ENCODE data around the gene ELOVL3. TPM values are rescaled to one million over a fixed set of nuclear protein-coding genes. Genes with fewer than 3 reads are reported as not detected.

The ELOVL3 gene
- total and polyA plus RNA-seq, 2 of the 13 experiments (the other 11 are each of a cell fraction or from before 2014, with no cell fraction given), result 0.58 to 0.69 TPM

GRCh38 chr10:102237711-102238252, 11.7 kb downstream of the ELOVL3 start:
- H3K9me3 ChIP-seq (ENCODE audit: low read length), result no peaks in the 10 kb centered on the region
- no TSS peak for BruUV-seq (replicated peaks)
- H3K27ac ChIP-seq (ENCODE audit: extremely low read length, insufficient read depth, low read length), result no peak overlapping the region
- no peak overlapping the region for H3K9ac ChIP-seq (ENCODE audit: insufficient read depth, low read depth, low read length)
- POLR2A ChIA-PET, result no interaction called here
- no peaks in the 10 kb centered on the region for H3K79me2 ChIP-seq (ENCODE audit: insufficient read depth, low read length)
- no peak for TF ChIP-seq PAX8 (CRISPR knock-in tag; IDR thresholded peaks at IDR 0.05; ENCODE audit: borderline replicate concordance)
- no peak for TF ChIP-seq ZNF350 (CRISPR knock-in tag; IDR thresholded peaks at IDR 0.05; ENCODE audit: borderline replicate concordance, low read depth)
- TF ChIP-seq SP140L (CRISPR knock-in tag; IDR thresholded peaks at IDR 0.05; ENCODE audit: borderline replicate concordance), result no peak
- no peak for TF ChIP-seq TGIF2 (CRISPR knock-in tag; IDR thresholded peaks at IDR 0.05)
- no peak for TF ChIP-seq ZNF83 (CRISPR knock-in tag; IDR thresholded peaks at IDR 0.05; ENCODE audit: borderline replicate concordance)
- no peak for TF ChIP-seq RARG (CRISPR knock-in tag; IDR thresholded peaks at IDR 0.05; ENCODE audit: low read depth)
- no peak for TF ChIP-seq RBM39 (IDR thresholded peaks at IDR 0.05; ENCODE audit: low read depth, low read length, poor library complexity, severe bottlenecking)
- no peak for TF ChIP-seq TEAD2 (CRISPR knock-in tag; IDR thresholded peaks at IDR 0.05)
- no peak for TF ChIP-seq HOXA5 (CRISPR knock-in tag; IDR thresholded peaks at IDR 0.05)
- no peak for TF ChIP-seq NCOR1 (IDR thresholded peaks at IDR 0.05; ENCODE audit: borderline replicate concordance, low read length)
- TF ChIP-seq BATF2 (CRISPR knock-in tag; IDR thresholded peaks at IDR 0.05), result no peak
- TF ChIP-seq ZNF484 (CRISPR knock-in tag; IDR thresholded peaks at IDR 0.05; ENCODE audit: borderline replicate concordance, low read depth), result no peak
- no peak for TF ChIP-seq NBN (conservative IDR thresholded peaks at IDR 0.05)
- TF ChIP-seq TFDP1 (CRISPR knock-in tag; IDR thresholded peaks at IDR 0.05; ENCODE audit: borderline replicate concordance), result no peak
- no peak for TF ChIP-seq CENPX (CRISPR knock-in tag; IDR thresholded peaks at IDR 0.05)
- TF ChIP-seq ZNF513 (CRISPR knock-in tag; conservative IDR thresholded peaks at IDR 0.05), result no peak
- TF ChIP-seq TCF12 (IDR thresholded peaks at IDR 0.05), result no peak
- no peak for TF ChIP-seq TCF12 (CRISPR knock-in tag; IDR thresholded peaks at IDR 0.05)
- no peak for TF ChIP-seq NRL (CRISPR knock-in tag; IDR thresholded peaks at IDR 0.05; ENCODE audit: borderline replicate concordance)
- TF ChIP-seq GATA4 (IDR thresholded peaks at IDR 0.05; ENCODE audit: borderline replicate concordance, low read depth), result no peak
- TF ChIP-seq EEA1 (CRISPR knock-in tag; IDR thresholded peaks at IDR 0.05; ENCODE audit: borderline replicate concordance), result no peak
- H2AFZ ChIP-seq (ENCODE audit: low read length), result no peak overlapping the region
- CTCF ChIA-PET (ENCODE audit: low intra/inter-chr PET ratio, low total read pairs), result no interaction called here
- WGBS (ENCODE audit: low lambda C conversion rate), result 18% methylated on average over 4 of the region's 4 CpGs
- H3K4me2 ChIP-seq (ENCODE audit: low read depth, low read length), result no peak overlapping the region
- FAIRE-seq, result no peak
- no peak for DNase-seq (ENCODE audit: low spot score)
- no peaks in the 10 kb centered on the region for H4K20me1 ChIP-seq (ENCODE audit: insufficient read depth, low read length)
- no peak overlapping the region for H3K4me3 ChIP-seq (replicated peaks in 1 of 3; ENCODE audit: insufficient read depth in 1 of 3, low read depth in 2 of 3, low read length in 3 of 3)
- no peaks in the 10 kb centered on the region for H3K36me3 ChIP-seq (replicated peaks in 1 of 2; ENCODE audit: control insufficient read depth in 1 of 2, insufficient read depth in 2 of 2, low read length in 2 of 2)
- in situ Hi-C loops (cut with HindIII; ENCODE audit: extremely low pct_ligation_motif_present, low pct_unique_long_range_greater_than_20kb) (no loop called here), intact Hi-C loops (cut with micrococcal nuclease; ENCODE audit: unreplicated experiment) (no loop called here)
- H3K27me3 ChIP-seq (ENCODE audit: control insufficient read depth in 1 of 2, insufficient read depth in 2 of 2, low read length in 2 of 2), result peaks cover 12 to 73% of the 10 kb centered on the region in 2 experiments; a peak in 4 of 5 replicates
- ATAC-seq, result no peak
- H3K4me1 ChIP-seq (ENCODE audit: insufficient read depth, low read length), result peaks cover 48% of the 10 kb centered on the region

Data from HepG2 (cell line).